Adrenal gland (tissue), 5 donors: ENCODE measurements around the gene CPN2.

Experiments
- POLR2A ChIP-seq, 2 donors: fragments of 450-650 bp; IDR thresholded peaks; one replicate each; pipeline ENCODE4 v1.6.1; 2017; ENCODE audit warnings: antibody characterized with exemption in 2 of 2, mild to moderate bottlenecking in 2 of 2, moderate library complexity in 1 of 2
- TF ChIP-seq, protein P1 (sequence below), 6 experiments: fragments of 450-650 bp in 4 of 6; fragments of 200-600 bp in 2 of 6; sonication (generic) in 1 of 6; IDR thresholded peaks; 1 replicate in 5 of 6; 2 replicates in 1 of 6; pipeline versions ENCODE4 v1.5.1 to v1.8.0; 2016 to 2021; ENCODE audit warnings: antibody characterized with exemption in 6 of 6, mild to moderate bottlenecking in 2 of 6, moderate library complexity in 1 of 6
- donor health status: DM: no; HTN: no; CAD: no.

DNA sequence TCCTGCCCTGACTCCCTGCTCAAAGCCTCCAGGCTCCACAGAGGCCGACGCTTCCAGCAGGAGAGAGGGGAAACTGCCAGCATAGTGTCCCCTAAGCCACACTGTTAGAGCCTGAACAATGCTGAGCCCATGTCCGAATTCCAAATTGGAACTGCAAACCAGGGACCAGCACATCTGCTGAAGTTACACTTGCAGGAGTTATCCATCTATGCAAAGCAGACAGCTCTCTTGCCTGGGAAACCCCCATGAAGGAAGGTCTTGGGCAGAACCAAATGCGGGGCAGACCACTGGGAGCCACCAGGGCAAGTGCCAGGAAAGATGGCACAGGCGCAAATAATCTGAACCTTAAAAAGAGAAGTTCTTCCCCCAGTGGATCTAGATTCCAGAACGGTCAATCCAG is 17.8 kb upstream of the CPN2 start:
- no peak for TF ChIP-seq POLR2A (IDR thresholded peaks at IDR 0.05)
- TF ChIP-seq, protein P1, sequence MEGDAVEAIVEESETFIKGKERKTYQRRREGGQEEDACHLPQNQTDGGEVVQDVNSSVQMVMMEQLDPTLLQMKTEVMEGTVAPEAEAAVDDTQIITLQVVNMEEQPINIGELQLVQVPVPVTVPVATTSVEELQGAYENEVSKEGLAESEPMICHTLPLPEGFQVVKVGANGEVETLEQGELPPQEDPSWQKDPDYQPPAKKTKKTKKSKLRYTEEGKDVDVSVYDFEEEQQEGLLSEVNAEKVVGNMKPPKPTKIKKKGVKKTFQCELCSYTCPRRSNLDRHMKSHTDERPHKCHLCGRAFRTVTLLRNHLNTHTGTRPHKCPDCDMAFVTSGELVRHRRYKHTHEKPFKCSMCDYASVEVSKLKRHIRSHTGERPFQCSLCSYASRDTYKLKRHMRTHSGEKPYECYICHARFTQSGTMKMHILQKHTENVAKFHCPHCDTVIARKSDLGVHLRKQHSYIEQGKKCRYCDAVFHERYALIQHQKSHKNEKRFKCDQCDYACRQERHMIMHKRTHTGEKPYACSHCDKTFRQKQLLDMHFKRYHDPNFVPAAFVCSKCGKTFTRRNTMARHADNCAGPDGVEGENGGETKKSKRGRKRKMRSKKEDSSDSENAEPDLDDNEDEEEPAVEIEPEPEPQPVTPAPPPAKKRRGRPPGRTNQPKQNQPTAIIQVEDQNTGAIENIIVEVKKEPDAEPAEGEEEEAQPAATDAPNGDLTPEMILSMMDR (IDR thresholded peaks at IDR 0.05): no peak
